Mesodermal cell (in vitro differentiated cells): ENCODE measurements around the gene CACNA2D1.

ENCODE experiments used
- H3K27ac ChIP-seq: 2 replicates; pipeline ENCODE4 v1.7.0; 2013; ENCODE audit warnings: mild to moderate bottlenecking, low read depth, low read length, moderate library complexity; ENCODE audit not compliant: severe bottlenecking
- H3K36me3 ChIP-seq: 2 replicates; pipeline ENCODE4 v1.7.1; 2013; ENCODE audit warnings: mild to moderate bottlenecking, low read length, moderate library complexity; ENCODE audit not compliant: control insufficient read depth, insufficient read depth
- H3K4me1 ChIP-seq: one replicate; pipeline ENCODE4 v1.7.1; 2013; ENCODE audit warnings: mild to moderate bottlenecking, low read length; ENCODE audit not compliant: insufficient read depth, control insufficient read depth, poor library complexity, severe bottlenecking
- H3K4me3 ChIP-seq: 2 replicates; pipeline ENCODE4 v1.7.0; 2013; ENCODE audit warnings: low read length, control low read depth, mild to moderate bottlenecking; ENCODE audit not compliant: insufficient read depth, poor library complexity, severe bottlenecking; ENCODE audit errors: extremely low read depth
- H3K9me3 ChIP-seq: 2 replicates; pipeline ENCODE4 v1.7.1; 2013; ENCODE audit warnings: mild to moderate bottlenecking, low read length, moderate library complexity; ENCODE audit not compliant: control insufficient read depth
- WGBS, 2 experiments: methylation state at CpG; one replicate each; pipeline ENCODE4 v1.1.5; 2013; ENCODE audit warnings: missing lambda C conversion rate in 2 of 2; ENCODE audit not compliant: insufficient coverage in 2 of 2; 5-methylcytosine and 5-hydroxymethylcytosine counted together

The CACNA2D1 gene

GRCh38 chr7:82450759-82451158, 7.2 kb upstream of the CACNA2D1 start:
- no peaks in the 10 kb centered on the region for H3K9me3 ChIP-seq
- WGBS, 2 experiments: 73 to 100% methylated on average over 1 to 3 of the region's 7 CpGs
- no peak overlapping the region for H3K4me3 ChIP-seq
- no peaks in the 10 kb centered on the region for H3K36me3 ChIP-seq
- H3K27ac ChIP-seq: no peak overlapping the region
- H3K4me1 ChIP-seq: no peaks in the 10 kb centered on the region

GRCh38 chr7:82449910-82450309, 6.3 kb upstream of the CACNA2D1 start:
- H3K9me3 ChIP-seq: no peaks in the 10 kb centered on the region
- 77 to 94% methylated on average over 1 of the region's 2 CpGs for WGBS, 2 experiments
- H3K4me1 ChIP-seq: no peaks in the 10 kb centered on the region
- no peaks in the 10 kb centered on the region for H3K36me3 ChIP-seq
- H3K4me3 ChIP-seq: no peak overlapping the region
- H3K27ac ChIP-seq: no peak overlapping the region

DNA sequence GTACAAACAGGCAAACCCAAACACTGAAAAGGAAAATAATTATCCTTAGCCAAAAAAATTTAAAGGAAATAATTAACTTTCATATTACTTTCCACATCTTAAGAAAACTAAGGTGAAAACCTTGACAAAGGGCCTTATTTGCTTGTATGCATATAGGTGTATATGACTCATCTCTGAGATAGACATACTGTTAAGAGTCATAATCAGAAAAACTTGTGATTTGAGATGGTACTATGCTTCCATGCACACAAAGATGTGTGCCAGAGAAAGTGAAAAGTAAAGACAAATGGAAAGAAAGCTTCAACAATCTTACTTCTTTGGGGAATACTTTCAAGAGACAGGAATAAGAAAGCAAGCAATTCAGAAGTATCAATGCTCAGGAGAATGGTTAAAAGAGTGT, 3.3 kb upstream of the CACNA2D1 start:
- no peak overlapping the region for H3K4me3 ChIP-seq
- H3K36me3 ChIP-seq: no peaks in the 10 kb centered on the region
- H3K4me1 ChIP-seq: no peaks in the 10 kb centered on the region
- no peaks in the 10 kb centered on the region for H3K9me3 ChIP-seq
- H3K27ac ChIP-seq: no peak overlapping the region

DNA sequence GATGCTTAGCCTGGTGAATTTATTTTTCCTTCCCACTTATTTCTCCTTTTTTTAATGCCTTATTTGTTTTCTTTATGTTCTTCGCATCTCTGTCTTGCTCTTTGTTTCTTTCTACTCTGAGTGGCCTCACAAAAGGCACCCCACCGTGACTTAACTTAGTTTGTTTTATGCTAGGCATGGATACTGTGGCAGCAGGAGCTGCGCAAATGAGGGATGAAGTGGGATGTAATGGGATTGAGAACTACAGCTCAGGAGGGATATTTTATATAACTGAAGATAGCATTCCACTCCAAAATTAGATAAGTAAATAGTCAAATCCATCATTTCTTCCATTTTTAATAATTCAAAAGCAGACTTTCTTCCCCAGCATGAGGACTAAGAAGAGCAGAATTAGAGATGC, 1.7 kb upstream of the CACNA2D1 start:
- H3K4me3 ChIP-seq: no peak overlapping the region
- H3K36me3 ChIP-seq: no peaks in the 10 kb centered on the region
- no peaks in the 10 kb centered on the region for H3K9me3 ChIP-seq
- WGBS, 2 experiments: no CpG with 5 or more reads among the region's 3 CpGs
- H3K27ac ChIP-seq: no peak overlapping the region
- no peaks in the 10 kb centered on the region for H3K4me1 ChIP-seq

DNA sequence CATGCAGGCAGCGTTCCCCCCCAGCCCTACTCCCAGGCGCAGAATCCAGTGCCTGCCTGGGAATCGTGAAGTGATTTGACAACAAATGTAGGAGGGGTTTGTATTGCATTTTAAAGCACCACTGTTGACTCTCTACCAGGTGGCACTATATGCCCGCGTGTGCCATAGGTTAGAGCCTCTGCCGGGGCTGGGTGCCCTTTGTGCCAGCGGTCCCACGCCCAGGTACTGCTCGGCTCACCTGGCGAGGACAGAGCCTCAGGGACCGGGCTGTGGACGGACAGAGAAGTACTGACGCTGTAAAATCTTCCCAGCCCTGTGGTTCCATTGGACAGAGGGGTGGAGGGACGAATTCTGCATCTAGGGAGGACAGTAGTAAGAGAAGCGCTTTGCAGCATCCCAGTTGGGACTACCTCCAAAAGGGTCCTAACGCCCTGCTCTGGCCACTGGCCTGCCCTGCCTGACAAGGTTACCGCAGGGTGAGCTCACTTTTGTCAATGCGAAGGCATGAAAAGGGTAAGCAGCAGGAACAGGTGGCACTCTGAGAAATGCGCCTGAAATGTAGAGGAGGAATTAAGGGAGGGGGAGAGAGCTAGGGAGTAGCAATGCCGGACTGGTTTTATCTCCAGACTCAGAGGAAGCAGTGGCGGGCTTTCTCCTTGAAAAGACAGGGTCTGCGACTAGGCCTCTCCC, 788 bp upstream of the CACNA2D1 start:
- Histone ChIP-seq H3K4me1 (no peaks in the 10 kb centered on the region), H3K27ac (peak overlapping the region; percentile 91), H3K9me3 (no peaks in the 10 kb centered on the region), H3K4me3 (peak overlapping the region; percentile 84), H3K36me3 (no peaks in the 10 kb centered on the region)
- WGBS, 2 experiments: 3 to 6% methylated on average over 16 to 18 of the region's 22 CpGs

GRCh38 chr7:82443036-82443546, 486 bp downstream of the CACNA2D1 start:
- H3K4me3 ChIP-seq: peak overlapping the region; percentile 84
- 0% methylated on average over 34 to 37 of the region's 64 CpGs for WGBS, 2 experiments
- no peaks in the 10 kb centered on the region for H3K9me3 ChIP-seq
- no peaks in the 10 kb centered on the region for H3K36me3 ChIP-seq
- H3K27ac ChIP-seq: peak overlapping the region; percentile 91
- H3K4me1 ChIP-seq: no peaks in the 10 kb centered on the region

DNA sequence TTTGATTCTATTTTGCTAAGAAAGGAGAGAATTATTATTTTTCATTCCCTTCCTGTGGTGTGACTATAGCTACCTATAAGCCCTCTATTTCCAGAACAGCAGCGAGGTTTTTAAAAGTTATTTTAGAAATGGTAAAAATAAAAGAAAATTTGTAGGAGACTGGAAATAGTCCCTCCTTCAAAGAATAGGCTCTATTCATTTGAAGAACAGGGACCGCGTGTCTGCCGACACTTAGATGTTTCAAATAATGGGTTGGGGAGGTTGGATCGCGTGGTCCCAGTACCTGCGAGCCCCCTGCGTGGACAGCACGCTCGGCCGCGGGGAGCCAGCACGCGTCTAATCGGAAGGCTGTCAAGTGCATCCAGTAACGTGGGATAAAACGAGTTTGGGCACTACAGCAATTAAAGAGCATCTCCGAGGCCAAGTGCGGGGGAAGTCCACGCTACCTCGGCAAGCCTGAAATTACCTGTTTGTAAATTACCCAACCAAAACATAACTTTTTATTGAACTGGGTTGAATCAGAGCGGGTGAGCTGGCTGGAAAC, 1.0 kb downstream of the CACNA2D1 start:
- WGBS, 2 experiments: 0% methylated on average over 13 to 17 of the region's 22 CpGs
- peak overlapping the region; percentile 84 for H3K4me3 ChIP-seq

GRCh38 chr7:82441669-82442478, 1.7 kb downstream of the CACNA2D1 start:
- Histone ChIP-seq H3K9me3 (no peaks in the 10 kb centered on the region), H3K4me3 (peak overlapping the region; percentile 84), H3K4me1 (no peaks in the 10 kb centered on the region), H3K36me3 (no peaks in the 10 kb centered on the region), H3K27ac (no peak overlapping the region)
- WGBS, 2 experiments: 0% methylated on average over 1 of the region's 9 CpGs; no CpG with 5 or more reads in 1 of the 2 experiments

More for the DNA sequence above, 1.0 kb downstream of the CACNA2D1 start:
- H3K27ac ChIP-seq: peak overlapping the region; percentile 91
- no peaks in the 10 kb centered on the region for H3K9me3 ChIP-seq
- no peaks in the 10 kb centered on the region for H3K4me1 ChIP-seq
- H3K36me3 ChIP-seq: no peaks in the 10 kb centered on the region

- Histone ChIP-seq H3K27ac (no peak overlapping the region), H3K9me3 (no peaks in the 10 kb centered on the region), H3K36me3 (no peaks in the 10 kb centered on the region), H3K4me3 (no peak overlapping the region), H3K4me1 (no peaks in the 10 kb centered on the region)
- 87 to 92% methylated on average over 3 to 4 of the region's 5 CpGs for WGBS, 2 experiments
Observed at GRCh38 chr7:82438521-82438920, 5.1 kb downstream of the CACNA2D1 start.

- Histone ChIP-seq H3K9me3 (no peaks in the 10 kb centered on the region), H3K4me1 (no peaks in the 10 kb centered on the region), H3K27ac (no peak overlapping the region), H3K4me3 (no peak overlapping the region), H3K36me3 (no peaks in the 10 kb centered on the region)
- 92 to 100% methylated on average over 1 to 2 of the region's 5 CpGs for WGBS, 2 experiments
Observed at GRCh38 chr7:82435769-82436168, 7.8 kb downstream of the CACNA2D1 start.
